GM12865 (cell line): Measurements from ENCODE around the gene FBP1.
A peak's percentile ranks its signal among the peaks of the same experiment; 100 is the strongest.

Experiments
- DNase-seq: peaks from one replicate; pipeline ENCODE4 v3.0.0; 2010; ENCODE audit warnings: low read depth
- H3K4me3 ChIP-seq: 2 replicates; pipeline ENCODE4 v1.5.1; 2011; ENCODE audit warnings: mild to moderate bottlenecking, low read depth, low read length, control low read depth
- CTCF ChIP-seq: IDR thresholded peaks from 2 replicates; pipeline ENCODE4 v1.5.1; 2011; ENCODE audit warnings: low read length, control low read depth, low read depth, inconsistent platforms; ENCODE audit not compliant: insufficient read depth; ENCODE audit errors: missing control alignments

Gene FBP1

GRCh38 chr9:94657021-94657725 lies 17.9 kb upstream of the FBP1 start:
- DNase-seq, result no peak
- H3K4me3 ChIP-seq, result no peak overlapping the region
- no peak for TF ChIP-seq CTCF

GRCh38 chr9:94656200-94656599 lies 16.9 kb upstream of the FBP1 start:
- no peak for TF ChIP-seq CTCF
- peak overlapping the region; percentile 36 for H3K4me3 ChIP-seq
- DNase-seq, result peak; percentile 88

- H3K4me3 ChIP-seq, result peak overlapping the region; percentile 36
- no peak for DNase-seq
These were observed 16.4 kb upstream of the FBP1 start for GRCh38 chr9:94655739-94656138.

GRCh38 chr9:94654165-94654894 lies 15.0 kb upstream of the FBP1 start:
- no peak for TF ChIP-seq CTCF
- DNase-seq, result no peak
- H3K4me3 ChIP-seq, result no peak overlapping the region

More at GRCh38 chr9:94655739-94656138, 16.4 kb upstream of the FBP1 start:
- no peak for TF ChIP-seq CTCF

- no peak overlapping the region for H3K4me3 ChIP-seq
- no peak for TF ChIP-seq CTCF
- no peak for DNase-seq
These were observed 11.6 kb upstream of the FBP1 start for GRCh38 chr9:94650949-94651348.

- no peak for DNase-seq
- H3K4me3 ChIP-seq, result no peak overlapping the region
- no peak for TF ChIP-seq CTCF
These were observed 9.9 kb upstream of the FBP1 start for GRCh38 chr9:94649100-94649819.
